ENCODE measurements around the gene VWCE. TPM values are rescaled to one million over a fixed set of nuclear protein-coding genes. Genes with fewer than 3 reads are reported as not detected.
A peak's percentile ranks its signal among the peaks of the same experiment; 100 is the strongest.

VWCE gene
- total and polyA plus RNA-seq, 10 of the 15 experiments (the other 5 are each of a cell fraction or from before 2014, with no cell fraction given), result 0.10 to 4.9 (median 2.4) TPM

GRCh38 chr11:61332797-61333549 lies 37.9 kb upstream of the VWCE start, which contains the start of the genes DDB1 and TKFC (continued):
- TF ChIP-seq E2F4 (IDR thresholded peaks at IDR 0.05; ENCODE audit: low read depth, low read length), result no peak
- peak; percentile 75 for TF ChIP-seq YY1 (IDR thresholded peaks at IDR 0.05; ENCODE audit: low read depth, low read length)
- no peak for TF ChIP-seq PAX8 (IDR thresholded peaks at IDR 0.05)
- no peak for TF ChIP-seq MTA2 (IDR thresholded peaks at IDR 0.05; ENCODE audit: low read depth)
- TF ChIP-seq ZBTB33 (IDR thresholded peaks at IDR 0.05), result no peak
- peak; percentile 84 to 91 for TF ChIP-seq IKZF2 (IDR thresholded peaks at IDR 0.05)
- no peak for TF ChIP-seq SP1 (IDR thresholded peaks at IDR 0.05; ENCODE audit: low read depth, low read length)

- intact Hi-C loops (cut with micrococcal nuclease; ENCODE audit: unreplicated experiment) (loop anchor here (5.0 to 10.0 kb wide), 2 partner anchors 78 to 105 kb away; no protein-coding TSS in a partner anchor), in situ Hi-C loops (cut with MboI) (no loop called here)
- under 1% methylated on average over 24 of the region's 24 CpGs for WGBS (ENCODE audit: insufficient coverage, insufficient replicate concordance, low lambda C conversion rate, missing lambda C conversion rate)
- Histone ChIP-seq H3K9me3 (replicated peaks; ENCODE audit: control insufficient read depth, insufficient read depth, low read length) (no peaks in the 10 kb centered on the region), H3K27ac (ENCODE audit: control insufficient read depth, insufficient read depth) (peak overlapping the region; percentile 92), H3K79me2 (ENCODE audit: control insufficient read depth, insufficient read depth, low read length) (peaks cover 64% of the 10 kb centered on the region), H2AFZ (ENCODE audit: control insufficient read depth, low read depth, low read length) (peak overlapping the region; percentile 83), H3K4me3 (peak overlapping the region; percentile 90), H3K4me1 (ENCODE audit: control insufficient read depth, insufficient read depth, low read length) (peaks cover 20% of the 10 kb centered on the region), H4K20me1 (ENCODE audit: control insufficient read depth, insufficient read depth) (no peaks in the 10 kb centered on the region; the same call in 1 of the 2 replicates), H3K27me3 (replicated peaks in 1 of 2; ENCODE audit: control insufficient read depth in 2 of 2, insufficient read depth in 2 of 2, low read length in 1 of 2) (no peaks in the 10 kb centered on the region), H3K9ac (ENCODE audit: control insufficient read depth, insufficient read depth, low read length) (peak overlapping the region; percentile 99), H3K36me3 (ENCODE audit: control insufficient read depth in 2 of 2, insufficient read depth in 2 of 2, low read length in 1 of 2) (peaks cover 0 to 10% of the 10 kb centered on the region in 2 experiments; a peak in 3 of 4 replicates), H3K4me2 (ENCODE audit: control insufficient read depth, insufficient read depth) (peak overlapping the region; percentile 83)
- POLR2A ChIA-PET, result interaction anchor here (0.8 to 1.3 kb wide), 5 partner anchors 11 to 61 kb away, joined by 3 to 5 read pairs (median 4); no protein-coding TSS in a partner anchor
- CTCF ChIA-PET, result interaction anchor here (1.0 to 3.1 kb wide), 6 partner anchors 23 to 501 kb away, joined by 3 to 25 read pairs (median 5); partner anchors contain the start of gene TMEM216
- RAD21 ChIA-PET (ENCODE audit: unreplicated experiment), result interaction anchor here (0.6 to 1.2 kb wide), 4 partner anchors 29 to 103 kb away, joined by 3 to 6 read pairs (median 4); no protein-coding TSS in a partner anchor
- SMC1A ChIA-PET (ENCODE audit: uncharacterized antibody, unreplicated experiment), result interaction anchor here (0.6 to 1.6 kb wide), 6 partner anchors 18 to 69 kb away, joined by 3 to 10 read pairs (median 4); no protein-coding TSS in a partner anchor
- ATAC-seq, result peak; percentile 9
- FAIRE-seq, result no peak
- DNase-seq (ENCODE audit: low read depth, low spot score), result no peak
- TSS peak; percentile 69 for BruUV-seq (replicated peaks)
- TF ChIP-seq ZSCAN29 (IDR thresholded peaks at IDR 0.05) (no peak), NKRF (conservative IDR thresholded peaks at IDR 0.05) (no peak), TCF7 (IDR thresholded peaks at IDR 0.05; ENCODE audit: borderline replicate concordance) (no peak), BCL3 (IDR thresholded peaks at IDR 0.05; ENCODE audit: borderline replicate concordance, insufficient read depth, low read depth, low read length, poor library complexity, severe bottlenecking) (no peak), E2F4 (IDR thresholded peaks at IDR 0.05; ENCODE audit: low read depth, low read length) (no peak), ZBED1 (IDR thresholded peaks at IDR 0.05; ENCODE audit: borderline replicate concordance) (no peak)
These were observed 37.2 kb upstream of the VWCE start for GRCh38 chr11:61332281-61332796.
